Stomach (tissue), 9 donors: ENCODE data around the gene ZCCHC14. TPM values are rescaled to one million over a fixed set of nuclear protein-coding genes. Genes with fewer than 3 reads are reported as not detected.
"Not testable (repeated sequence)": the region's sequence is repeated elsewhere in the genome, so short reads cannot be mapped to it uniquely, and the experiment has no call there.

Experiments
- DNase-seq, 2 donors: peaks; one replicate each; pipeline versions ENCODE4 v3.0.0 to v3.0.0-alpha.2; 2013 to 2019
- H3K27ac ChIP-seq, 5 donors: fragments of 200-600 bp in 4 of 5; sonication (generic) in 4 of 5; one replicate each; pipeline ENCODE4 v1.5.1; 2013 to 2019; ENCODE audit warnings: mild to moderate bottlenecking in 1 of 5, moderate library complexity in 1 of 5
- H3K27me3 ChIP-seq, 3 donors: fragments of 200-600 bp; sonication (generic); one replicate each; pipeline ENCODE4 v1.5.1; 2017 to 2019; ENCODE audit warnings: mixed run types in 1 of 3
- H3K36me3 ChIP-seq, 4 donors: fragments of 200-600 bp; sonication (generic); 1 replicate in 3 of 4; 2 replicates in 1 of 4; pipeline ENCODE4 v1.5.1; 2016 to 2019
- H3K4me1 ChIP-seq, 4 donors: fragments of 200-600 bp; sonication (generic); one replicate each; pipeline ENCODE4 v1.5.1; 2016 to 2019
- H3K4me3 ChIP-seq, 4 donors: fragments of 200-600 bp; sonication (generic) in 3 of 4; one replicate each; pipeline ENCODE4 v1.5.1; 2016 to 2019; ENCODE audit warnings: mild to moderate bottlenecking in 1 of 4
- H3K9me3 ChIP-seq, 4 donors: fragments of 200-600 bp; sonication (generic); one replicate each; pipeline ENCODE4 v1.5.1; 2016 to 2019
- EP300 ChIP-seq: sonication (generic); formaldehyde crosslinking; IDR thresholded peaks from one replicate; pipeline ENCODE4 v1.6.1; 2017; ENCODE audit warnings: antibody characterized with exemption
- POLR2A ChIP-seq, 4 donors: fragments of 450-650 bp; IDR thresholded peaks; one replicate each; pipeline ENCODE4 v1.6.1; 2016; ENCODE audit warnings: antibody characterized with exemption in 4 of 4, control low read depth in 2 of 4, mild to moderate bottlenecking in 1 of 4, moderate library complexity in 1 of 4
- POLR2AphosphoS5 ChIP-seq, 3 donors: sonication (generic); formaldehyde crosslinking; IDR thresholded peaks; one replicate each; pipeline ENCODE4 v1.6.1; 2016; ENCODE audit warnings: antibody characterized with exemption in 3 of 3
- WGBS, 5 donors: extraction: QIAGEN DNeasy Blood & Tissue Kit in 3 of 5; methylation state at CpG; one replicate each; pipeline versions ENCODE4 v1.1.5 to v1.1.7; 2013 to 2018; 5-methylcytosine and 5-hydroxymethylcytosine counted together
- intact Hi-C: fragments of 100-400 bp; cut with DNase I; formaldehyde crosslinking; loops from one replicate; pipeline ENCODE4 v1.15.1; 2023; ENCODE audit warnings: low total_unique reads
- polyA plus RNA-seq, 3 donors: library from polyadenylated mRNA; stranded (reverse); fragments of 200-250 nt; gene quantifications; one replicate each; pipeline ENCODE4 v1.2.3, GENCODE V29; 2013
- total RNA-seq, 5 donors: library from RNA; depleted of rRNA; stranded (reverse); fragments of >200 nt; gene quantifications; one replicate each; pipeline versions ENCODE4 v1.1.0 to v1.2.3, GENCODE V29; 2014 to 2016
- TF ChIP-seq, protein P1 (sequence below), 7 experiments: fragments of 450-650 bp in 4 of 7; fragments of 200-600 bp in 3 of 7; sonication (generic) in 3 of 7; IDR thresholded peaks; one replicate each; pipeline ENCODE4 v1.5.1; 2016 to 2019; ENCODE audit warnings: antibody characterized with exemption in 7 of 7, control low read depth in 2 of 7, mild to moderate bottlenecking in 1 of 7
- donor health status: healthy with polysubstance abuse.
- donor health status: Bipolar disorder and iron deficiency.
- donor health status: healthy.

The ZCCHC14 gene
- total and polyA plus RNA-seq, 8 donors, result 5.4 to 25.9 (median 16.7) TPM

DNA sequence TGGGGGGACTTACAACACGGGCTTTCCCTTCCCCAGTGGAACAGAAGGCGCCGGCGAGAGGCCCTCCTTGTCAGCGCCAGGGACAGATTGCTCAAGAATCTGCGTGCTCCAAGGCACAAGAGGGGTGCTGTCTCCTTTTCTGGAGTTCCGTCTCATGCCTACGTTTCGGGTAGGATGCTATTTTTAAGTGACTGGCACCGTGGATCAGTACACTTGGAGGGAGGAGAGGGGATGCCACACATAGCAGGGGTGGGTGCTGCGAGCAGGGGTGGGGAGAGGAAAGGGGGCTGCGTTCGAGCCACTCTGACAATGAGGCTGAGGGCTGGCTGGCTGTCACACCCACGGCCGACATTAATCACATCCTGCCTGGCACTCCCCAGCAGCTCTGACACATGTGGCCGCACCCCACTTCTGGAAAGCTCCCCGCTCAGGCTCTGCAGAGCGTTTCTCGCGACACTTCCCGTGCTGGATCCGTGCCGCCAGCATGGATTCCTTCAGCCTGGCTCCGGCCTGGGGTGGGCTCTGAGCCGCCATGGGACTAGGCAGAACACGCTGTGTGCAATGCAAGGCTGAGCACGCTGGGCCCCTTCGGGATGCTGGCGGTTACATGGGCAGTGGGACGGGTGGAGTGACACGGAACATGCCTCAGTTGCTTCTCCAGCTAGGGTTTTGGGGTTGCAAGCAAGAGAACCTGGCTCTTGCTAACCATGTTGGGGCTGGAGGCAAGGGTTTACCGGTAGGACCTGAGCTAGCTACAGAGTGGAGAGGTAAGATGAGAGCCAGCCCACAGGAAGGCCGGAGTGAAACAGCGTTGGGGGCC, 25.0 kb upstream of the ZCCHC14 start:
- H3K9me3 ChIP-seq, H3K27me3 ChIP-seq, H3K36me3 ChIP-seq, intact Hi-C loops: not testable (repeated sequence)
- Histone ChIP-seq H3K4me1 (peaks cover 0 to 11% (median 3%) of the 10 kb centered on the region in 4 donors), H3K4me3 (peak overlapping the region in 1 of 4 donors; percentile 8), H3K27ac (peak overlapping the region in 4 of 5 donors; percentile 43 to 76 (median 69))
- DNase-seq, result peak in 1 of 2 donors; percentile 74
- 69 to 76% (median 73%) methylated on average over 23 to 31 of the region's 34 CpGs for WGBS, 5 donors

DNA sequence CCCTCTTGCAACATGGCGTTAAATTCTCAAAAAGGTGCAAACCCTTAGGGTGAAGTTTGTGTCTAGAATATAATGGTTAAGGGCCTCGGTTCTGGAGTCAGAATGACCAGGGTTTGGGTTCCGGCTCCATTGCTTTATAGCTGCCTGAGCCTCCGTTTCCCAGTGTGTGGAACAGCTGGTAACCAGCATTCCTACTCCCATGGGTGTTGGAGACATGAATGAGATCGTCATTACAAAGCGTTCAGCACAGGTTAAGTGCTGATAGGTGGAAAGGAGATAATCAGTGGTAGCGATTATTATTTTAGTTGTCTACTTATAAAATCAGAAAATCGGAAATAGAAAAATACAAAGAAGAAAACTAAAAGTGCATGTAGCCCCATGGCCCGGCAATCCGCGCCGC, 23.5 kb upstream of the ZCCHC14 start:
- H3K27ac ChIP-seq, result peak overlapping the region in 3 of 5 donors; percentile 33 to 48 (median 38)

DNA sequence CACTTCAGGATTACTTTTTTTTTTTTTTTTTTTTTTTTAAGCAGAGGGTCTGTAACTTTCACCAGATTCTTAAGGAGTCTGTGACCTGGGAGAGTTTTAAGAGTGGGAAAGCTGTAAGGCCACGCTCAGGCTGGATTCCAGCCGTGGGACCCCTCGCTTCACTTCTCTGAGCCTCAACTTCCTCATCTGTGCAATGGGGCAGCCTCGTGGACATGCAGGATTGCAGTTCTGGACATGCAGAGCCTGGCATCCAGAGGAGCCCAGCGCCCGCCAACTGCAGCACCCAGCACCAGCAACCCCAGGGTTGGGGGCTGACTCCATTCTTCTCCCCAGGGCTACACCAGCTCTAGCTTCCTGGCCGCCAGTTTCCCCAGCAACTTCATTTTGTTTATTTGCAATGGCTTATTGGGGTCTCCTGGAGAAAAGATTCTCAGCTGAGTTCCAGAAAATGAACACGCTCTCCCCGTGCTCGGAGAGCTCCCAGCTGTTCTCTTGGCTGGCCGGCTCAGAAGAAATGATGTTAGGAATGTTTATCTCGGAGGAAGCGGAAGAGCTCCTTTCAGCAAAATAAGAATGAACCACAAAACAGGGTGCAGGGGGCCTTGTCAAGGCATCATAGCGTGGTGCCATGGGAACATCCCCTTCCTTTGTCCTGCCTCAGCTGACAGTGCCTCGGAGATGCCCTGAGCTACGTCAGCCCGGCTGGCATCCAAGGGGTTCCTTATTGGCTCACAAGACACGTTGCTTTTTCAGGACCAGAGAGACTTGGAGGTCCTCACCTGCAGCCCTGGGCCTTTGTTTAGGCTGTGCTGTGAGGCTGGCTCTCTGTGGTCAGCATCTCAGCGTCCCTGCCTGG, 22.9 kb upstream of the ZCCHC14 start:
- peak overlapping the region in 3 of 5 donors; percentile 33 to 48 (median 38) for H3K27ac ChIP-seq
- intact Hi-C loops, result no loop called here
- 63 to 82% (median 77%) methylated on average over 14 to 19 of the region's 19 CpGs for WGBS, 5 donors

More for the DNA sequence above, 23.5 kb upstream of the ZCCHC14 start:
- WGBS, 5 donors, result 84 to 89% (median 85%) methylated on average over 12 of the region's 12 CpGs
- intact Hi-C loops, result no loop called here
- no peak for DNase-seq
- Histone ChIP-seq H3K36me3 (no peaks in the 10 kb centered on the region), H3K9me3 (no peaks in the 10 kb centered on the region), H3K4me3 (no peak overlapping the region), H3K4me1 (peaks cover 0 to 11% (median 3%) of the 10 kb centered on the region in 4 donors), H3K27me3 (peaks cover 0 to 4% (median 0%) of the 10 kb centered on the region in 3 donors)
- no peak for TF ChIP-seq POLR2A (IDR thresholded peaks at IDR 0.05)
- no peak for TF ChIP-seq EP300
- TF ChIP-seq POLR2AphosphoS5 (IDR thresholded peaks at IDR 0.05), result no peak
- TF ChIP-seq, protein P1, sequence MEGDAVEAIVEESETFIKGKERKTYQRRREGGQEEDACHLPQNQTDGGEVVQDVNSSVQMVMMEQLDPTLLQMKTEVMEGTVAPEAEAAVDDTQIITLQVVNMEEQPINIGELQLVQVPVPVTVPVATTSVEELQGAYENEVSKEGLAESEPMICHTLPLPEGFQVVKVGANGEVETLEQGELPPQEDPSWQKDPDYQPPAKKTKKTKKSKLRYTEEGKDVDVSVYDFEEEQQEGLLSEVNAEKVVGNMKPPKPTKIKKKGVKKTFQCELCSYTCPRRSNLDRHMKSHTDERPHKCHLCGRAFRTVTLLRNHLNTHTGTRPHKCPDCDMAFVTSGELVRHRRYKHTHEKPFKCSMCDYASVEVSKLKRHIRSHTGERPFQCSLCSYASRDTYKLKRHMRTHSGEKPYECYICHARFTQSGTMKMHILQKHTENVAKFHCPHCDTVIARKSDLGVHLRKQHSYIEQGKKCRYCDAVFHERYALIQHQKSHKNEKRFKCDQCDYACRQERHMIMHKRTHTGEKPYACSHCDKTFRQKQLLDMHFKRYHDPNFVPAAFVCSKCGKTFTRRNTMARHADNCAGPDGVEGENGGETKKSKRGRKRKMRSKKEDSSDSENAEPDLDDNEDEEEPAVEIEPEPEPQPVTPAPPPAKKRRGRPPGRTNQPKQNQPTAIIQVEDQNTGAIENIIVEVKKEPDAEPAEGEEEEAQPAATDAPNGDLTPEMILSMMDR (IDR thresholded peaks at IDR 0.05), result no peak

DNA sequence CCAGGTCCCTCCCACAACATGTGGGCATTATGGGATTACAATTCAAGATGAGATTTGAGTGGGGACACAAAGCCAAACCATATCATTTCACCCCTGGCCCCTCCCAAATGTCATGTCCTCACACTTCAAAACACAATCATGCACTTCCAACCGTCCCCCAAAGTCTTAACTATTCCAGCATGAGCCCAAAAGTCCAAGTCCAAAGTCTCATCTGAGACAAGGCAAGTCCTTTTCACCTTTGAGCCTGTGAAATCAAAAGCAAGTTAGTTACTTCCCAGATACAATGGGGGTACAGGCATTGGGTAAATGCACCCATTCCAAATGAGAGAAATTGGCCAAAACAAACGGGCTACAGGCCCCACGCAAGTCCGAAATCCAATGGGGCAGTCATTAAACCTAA, 17.0 kb upstream of the ZCCHC14 start:
- H3K4me3 ChIP-seq, H3K27me3 ChIP-seq, DNase-seq, H3K9me3 ChIP-seq, intact Hi-C loops, H3K36me3 ChIP-seq, H3K27ac ChIP-seq: not testable (repeated sequence)
- peaks cover 0 to 15% (median 6%) of the 10 kb centered on the region in 4 donors for H3K4me1 ChIP-seq
- WGBS, 5 donors, result 84 to 88% (median 85%) methylated on average over 4 of the region's 4 CpGs

More for the DNA sequence above, 22.9 kb upstream of the ZCCHC14 start:
- Histone ChIP-seq H3K4me3 (no peak overlapping the region), H3K27me3 (peaks cover 0 to 4% (median 0%) of the 10 kb centered on the region in 3 donors), H3K4me1 (peaks cover 0 to 11% (median 3%) of the 10 kb centered on the region in 4 donors), H3K9me3 (no peaks in the 10 kb centered on the region), H3K36me3 (no peaks in the 10 kb centered on the region)
- peak in 1 of 2 donors; percentile 74 for DNase-seq
- TF ChIP-seq POLR2A (IDR thresholded peaks at IDR 0.05) (no peak), POLR2AphosphoS5 (IDR thresholded peaks at IDR 0.05) (no peak), EP300 (no peak)
- TF ChIP-seq, protein P1 (IDR thresholded peaks at IDR 0.05), result no peak

DNA sequence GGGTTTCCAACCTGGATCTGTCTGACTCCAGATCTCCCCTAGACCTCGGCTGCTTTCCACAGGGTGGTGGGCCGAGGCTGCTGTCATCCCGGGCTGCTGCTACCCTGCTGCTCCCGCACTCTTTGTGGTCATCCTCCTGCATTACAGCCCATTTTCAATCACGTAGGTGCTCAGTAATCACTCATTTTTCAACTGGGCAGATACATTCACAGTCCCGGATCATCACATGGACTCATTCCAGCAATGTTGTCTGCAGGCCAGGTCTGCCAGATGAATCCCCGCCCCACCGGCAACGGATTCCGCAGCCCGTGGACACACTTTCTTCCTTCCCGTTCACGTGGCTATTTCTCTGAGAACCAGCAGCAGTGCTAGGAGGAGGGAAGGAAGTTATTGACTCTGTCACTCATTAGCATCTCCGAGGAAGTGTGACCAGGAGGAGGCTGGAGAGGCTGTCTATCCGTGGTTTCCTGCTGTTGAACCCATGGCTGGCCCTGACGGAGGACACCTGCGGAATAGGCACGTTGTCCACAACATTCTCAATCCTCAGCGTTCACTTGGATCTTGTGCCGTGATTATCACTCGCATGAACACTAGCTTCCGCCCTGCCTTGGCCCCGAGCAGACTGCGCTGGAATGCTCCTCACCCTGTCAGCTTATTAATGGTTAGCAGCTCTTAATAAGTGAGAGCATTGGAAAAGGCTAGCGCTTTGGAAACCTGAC, 14.7 kb upstream of the ZCCHC14 start:
- no peaks in the 10 kb centered on the region for H3K9me3 ChIP-seq
- H3K36me3 ChIP-seq, result no peaks in the 10 kb centered on the region
- H3K27ac ChIP-seq, result no peak overlapping the region
- H3K27me3 ChIP-seq, result no peaks in the 10 kb centered on the region
- TF ChIP-seq, protein P1 (IDR thresholded peaks at IDR 0.05), result no peak
- TF ChIP-seq POLR2A (IDR thresholded peaks at IDR 0.05) (no peak), EP300 (no peak), POLR2AphosphoS5 (IDR thresholded peaks at IDR 0.05) (no peak)
- DNase-seq, result peak in 1 of 2 donors; percentile 43
- WGBS, 5 donors, result 48 to 58% (median 51%) methylated on average over 24 to 25 of the region's 25 CpGs
- intact Hi-C loops, result no loop called here
- peaks cover 0 to 15% (median 6%) of the 10 kb centered on the region in 4 donors for H3K4me1 ChIP-seq
- H3K4me3 ChIP-seq, result no peak overlapping the region
